GM21825 (cell line): ENCODE results near the gene CADPS2.
"Not testable (repeated sequence)": the region's sequence is repeated elsewhere in the genome, so short reads cannot be mapped to it uniquely, and the experiment has no call there.

Experiments used
- ATAC-seq: cut with Tn5 transposase; IDR thresholded peaks from one replicate; pipeline ENCODE4 v1.9.1; 2021; ENCODE audit warnings: mild to moderate bottlenecking, moderate library complexity; ENCODE audit not compliant: unreplicated experiment

The CADPS2 gene

GRCh38 chr7:122850528-122850927 lies 35.7 kb downstream of the CADPS2 start:
- no peak for ATAC-seq

- no peak for ATAC-seq
These were observed 36.3 kb downstream of the CADPS2 start for GRCh38 chr7:122849957-122850328.

GRCh38 chr7:122849322-122849956 lies 36.8 kb downstream of the CADPS2 start:
- ATAC-seq, result no peak

DNA sequence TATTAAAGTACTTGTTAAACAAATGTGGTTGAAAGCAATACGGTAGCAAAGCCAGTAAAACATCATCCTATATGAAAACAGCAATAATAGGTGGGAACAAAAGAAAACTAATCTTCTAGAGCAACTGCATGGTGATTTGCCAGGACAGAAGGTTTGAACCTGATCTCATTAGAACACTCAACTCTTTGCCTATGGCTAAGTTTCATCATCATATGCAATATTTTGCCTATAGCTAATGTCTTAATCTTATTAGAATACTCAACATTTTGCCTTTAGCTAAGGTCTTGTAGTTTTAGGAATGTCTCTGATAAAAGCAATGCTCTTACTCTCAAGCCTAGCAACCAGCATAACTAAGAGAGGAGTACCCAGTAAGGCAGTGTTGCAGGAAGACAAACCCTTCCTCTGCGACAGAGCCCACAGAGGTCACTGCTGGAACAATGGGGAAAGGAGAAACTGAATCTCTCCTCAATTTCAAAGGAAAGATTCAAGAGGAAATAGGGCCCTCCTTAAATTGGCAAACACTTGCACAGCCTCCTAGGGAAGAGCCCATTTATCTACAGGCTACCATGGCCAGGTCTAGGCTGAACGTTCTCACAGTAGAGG lies 38.3 kb downstream of the CADPS2 start:
- no peak for ATAC-seq

DNA sequence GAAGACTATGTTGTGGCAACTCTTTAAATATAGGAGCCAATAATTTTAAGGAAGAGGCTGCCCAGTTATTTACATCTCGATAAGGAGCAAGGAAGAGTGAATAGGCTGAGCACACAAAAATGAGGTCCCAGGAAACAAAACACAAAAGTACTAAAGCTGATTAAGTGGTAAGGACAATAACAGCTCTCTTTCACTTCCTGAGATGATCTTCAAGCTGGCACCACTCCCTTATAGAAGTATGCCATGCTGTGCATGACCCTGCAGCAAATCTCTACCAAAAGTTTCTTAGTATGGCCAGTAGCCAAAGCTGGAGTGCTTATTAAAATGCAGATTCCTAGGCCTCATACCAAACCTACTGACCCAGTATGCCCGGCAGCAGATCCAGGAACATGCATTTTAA lies 39.7 kb downstream of the CADPS2 start:
- ATAC-seq, result no peak

GRCh38 chr7:122845286-122845685 lies 41.0 kb downstream of the CADPS2 start:
- no peak for ATAC-seq

- no peak for ATAC-seq
These were observed 41.9 kb downstream of the CADPS2 start for GRCh38 chr7:122844191-122844988.

DNA sequence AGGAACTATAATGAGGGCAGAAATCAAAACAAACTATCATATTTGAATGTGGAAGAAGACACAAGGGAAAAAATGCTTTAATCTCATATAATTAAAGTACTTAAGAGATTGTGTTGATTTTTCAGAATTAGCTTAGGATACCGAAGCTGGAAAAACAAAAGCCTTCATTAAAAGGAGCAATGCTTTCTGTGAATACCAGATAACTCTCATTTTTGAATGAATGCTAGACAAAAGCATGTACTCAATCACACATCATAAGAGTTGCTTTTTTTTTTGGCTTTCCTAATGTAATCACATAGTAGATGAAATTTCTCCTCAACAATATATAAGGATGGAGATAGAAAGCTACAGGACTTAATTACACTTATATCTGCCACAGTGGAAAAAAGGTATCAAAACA lies 43.3 kb downstream of the CADPS2 start:
- no peak for ATAC-seq

- not testable (repeated sequence) for ATAC-seq
These were observed 50.0 kb downstream of the CADPS2 start for GRCh38 chr7:122836286-122836685.

DNA sequence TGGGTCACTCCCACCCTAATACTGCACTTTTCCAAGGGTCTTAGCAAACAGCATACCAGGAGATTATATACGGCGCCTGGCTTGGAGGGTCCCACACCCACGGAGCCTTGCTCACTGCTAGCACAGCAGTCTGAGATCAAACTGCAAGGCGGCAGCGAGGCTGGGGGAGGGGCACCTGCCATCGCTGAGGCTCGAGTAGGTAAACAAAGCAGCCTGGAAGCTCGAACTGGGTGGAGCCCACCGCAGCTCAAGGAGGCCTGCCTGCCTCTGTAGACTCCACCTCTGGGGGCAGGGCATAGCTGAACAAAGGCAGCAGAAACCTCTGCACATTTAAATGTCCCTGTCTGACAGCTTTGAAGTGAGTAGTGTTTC lies 51.7 kb downstream of the CADPS2 start:
- not testable (repeated sequence) for ATAC-seq

DNA sequence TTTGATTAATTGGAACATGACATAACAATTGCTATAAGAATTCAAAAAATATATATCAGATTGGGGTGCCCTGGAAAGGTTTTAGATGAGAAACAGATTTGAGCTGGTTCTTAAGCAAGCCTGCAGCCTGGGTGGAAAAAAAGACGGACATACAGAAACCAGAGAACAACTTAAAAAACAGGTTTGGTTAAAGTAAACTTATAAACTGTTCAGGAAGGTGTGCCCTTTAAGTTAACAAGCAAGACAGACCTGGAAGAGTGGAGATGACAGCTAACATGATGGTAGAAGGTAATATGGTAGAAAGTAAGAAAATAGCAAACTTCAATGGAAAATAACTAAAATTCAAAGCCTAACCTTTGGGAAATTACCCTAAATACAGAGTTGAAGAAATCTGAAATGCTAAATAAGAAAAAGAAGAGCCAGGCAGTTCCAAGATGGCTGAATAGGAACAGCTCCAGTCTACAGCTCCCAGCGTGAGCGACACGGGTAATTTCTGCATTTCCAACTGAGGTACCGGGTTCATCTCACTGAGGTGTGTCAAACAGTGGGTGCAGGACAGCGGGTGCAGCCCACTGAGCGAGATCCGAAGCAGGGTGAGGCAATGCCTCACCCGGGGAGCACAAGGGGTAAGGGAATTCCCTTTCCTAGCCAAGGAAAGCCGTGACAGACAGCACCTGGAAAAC lies 52.2 kb downstream of the CADPS2 start:
- ATAC-seq, result no peak

DNA sequence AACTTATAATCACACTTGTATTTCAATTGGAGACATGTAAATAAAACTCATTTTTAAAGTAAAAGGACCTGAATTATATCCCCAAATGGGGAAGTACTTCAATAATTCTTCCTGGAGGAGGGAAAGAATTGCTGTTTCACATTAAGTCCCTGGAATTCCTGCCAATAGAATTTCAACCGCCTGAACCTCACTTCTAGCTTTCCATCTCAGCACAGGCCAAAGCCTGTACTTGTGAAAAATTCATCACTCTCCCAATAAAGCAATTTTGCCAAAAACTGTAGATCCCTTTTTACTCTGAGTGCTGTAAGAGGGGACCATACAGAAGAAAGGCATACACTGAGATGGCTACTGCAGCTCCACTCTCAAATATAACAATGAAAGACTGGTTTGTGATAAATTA lies 54.8 kb downstream of the CADPS2 start:
- ATAC-seq, result no peak

DNA sequence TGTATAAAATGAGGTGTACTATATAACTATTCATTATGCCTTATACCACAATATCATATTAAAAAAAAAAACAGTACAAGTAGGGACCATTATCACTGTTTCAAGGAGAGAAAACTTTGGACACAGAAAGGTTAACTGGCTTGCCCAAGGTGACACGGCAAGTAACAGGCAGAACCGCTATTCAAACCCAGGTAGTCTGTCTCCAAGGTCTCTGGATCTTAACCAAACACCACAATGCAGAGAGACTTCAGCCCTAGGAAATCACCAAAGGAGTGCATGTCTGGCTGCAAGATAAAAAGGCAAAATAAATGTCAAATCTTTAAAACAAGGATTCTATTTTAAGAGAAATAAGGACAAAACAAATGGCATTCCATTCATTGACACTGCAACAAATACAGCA lies 56.3 kb downstream of the CADPS2 start:
- ATAC-seq, result no peak

- no peak for ATAC-seq
These were observed 58.5 kb downstream of the CADPS2 start for GRCh38 chr7:122827763-122828162.

DNA sequence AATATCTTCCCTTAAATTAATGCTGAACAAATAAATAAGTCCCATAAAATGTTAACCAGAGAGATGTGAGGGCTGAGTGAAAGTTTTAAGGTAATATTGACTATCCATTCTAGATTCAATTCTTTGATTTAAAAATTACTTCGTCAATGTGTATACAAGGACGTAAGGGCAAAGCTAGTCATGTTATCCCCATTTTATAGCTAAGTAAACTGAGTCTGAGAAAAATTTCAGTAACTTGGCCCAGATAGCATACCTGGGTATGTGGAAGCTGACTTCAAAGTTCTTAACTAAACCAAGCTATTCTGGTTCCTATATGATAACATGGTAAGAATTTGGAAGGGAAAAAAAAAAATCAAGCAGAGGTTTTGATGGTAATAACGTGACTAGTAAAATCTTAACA lies 72.4 kb downstream of the CADPS2 start:
- no peak for ATAC-seq

DNA sequence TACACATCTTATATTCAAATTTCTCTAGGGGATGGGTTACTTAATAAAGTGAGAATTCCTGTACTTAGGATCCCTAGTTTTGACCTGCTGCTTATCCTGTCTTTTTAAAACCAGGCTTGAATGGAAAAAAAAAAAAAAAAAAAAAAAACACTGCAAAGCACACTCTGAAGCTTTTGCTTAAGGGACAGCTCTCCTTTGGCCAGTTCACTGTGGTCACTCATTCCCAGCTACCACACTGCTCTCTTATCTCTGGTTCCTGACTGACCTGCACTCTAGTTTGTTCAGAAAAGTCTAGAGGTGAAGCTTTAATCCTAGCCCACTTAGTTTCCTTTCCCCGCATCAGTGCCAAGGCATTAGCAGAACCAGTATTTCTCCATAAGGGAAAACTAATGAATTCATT lies 82.4 kb downstream of the CADPS2 start:
- no peak for ATAC-seq

DNA sequence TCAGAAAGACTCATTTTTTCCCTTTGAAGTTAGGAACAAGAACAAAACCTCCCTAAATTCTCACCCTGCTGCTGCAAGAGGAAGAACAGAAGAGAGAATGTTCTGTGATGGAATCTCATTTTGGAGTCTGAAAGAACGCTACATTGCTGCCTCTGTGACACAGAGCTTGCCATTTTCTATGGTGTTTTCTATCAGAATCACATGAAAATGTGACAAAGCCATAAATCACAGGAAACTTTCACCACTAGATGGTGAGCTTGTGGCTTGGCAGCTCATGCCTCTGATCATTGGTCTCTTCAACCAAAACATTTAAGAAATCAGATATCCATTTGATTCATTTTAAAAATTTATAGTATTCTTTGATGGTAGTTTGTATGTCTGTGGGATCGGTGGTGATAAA lies 82.9 kb downstream of the CADPS2 start:
- no peak for ATAC-seq

GRCh38 chr7:122802301-122802751 lies 83.9 kb downstream of the CADPS2 start:
- no peak for ATAC-seq

GRCh38 chr7:122791959-122792545 lies 94.2 kb downstream of the CADPS2 start:
- no peak for ATAC-seq

DNA sequence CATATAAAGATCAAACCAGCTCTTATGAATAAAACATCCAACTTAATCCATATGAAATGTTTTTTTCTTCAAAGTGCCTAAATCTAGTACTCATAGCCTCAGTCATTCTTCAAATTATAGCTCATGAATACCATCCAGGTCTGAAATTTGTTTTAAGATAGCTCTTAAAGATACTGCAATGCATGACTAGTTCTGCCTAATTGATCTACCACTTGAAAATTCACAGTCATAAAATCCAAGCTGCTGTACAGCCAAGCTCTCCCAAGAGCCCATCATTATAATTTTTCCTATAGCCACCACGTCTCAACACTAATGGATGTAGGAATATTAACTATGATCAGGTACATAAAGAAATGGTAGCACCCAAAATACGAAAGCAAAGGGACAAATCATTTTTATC lies 95.7 kb downstream of the CADPS2 start:
- no peak for ATAC-seq

- ATAC-seq, result no peak
These were observed 96.1 kb downstream of the CADPS2 start for GRCh38 chr7:122790132-122790531.
